Measurements from ENCODE around the gene ZXDC. TPM values are rescaled to one million over a fixed set of nuclear protein-coding genes. Genes with fewer than 3 reads are reported as not detected.

ZXDC gene
- total RNA-seq, 1 experiment from 2014 or later: 33.3 TPM

DNA sequence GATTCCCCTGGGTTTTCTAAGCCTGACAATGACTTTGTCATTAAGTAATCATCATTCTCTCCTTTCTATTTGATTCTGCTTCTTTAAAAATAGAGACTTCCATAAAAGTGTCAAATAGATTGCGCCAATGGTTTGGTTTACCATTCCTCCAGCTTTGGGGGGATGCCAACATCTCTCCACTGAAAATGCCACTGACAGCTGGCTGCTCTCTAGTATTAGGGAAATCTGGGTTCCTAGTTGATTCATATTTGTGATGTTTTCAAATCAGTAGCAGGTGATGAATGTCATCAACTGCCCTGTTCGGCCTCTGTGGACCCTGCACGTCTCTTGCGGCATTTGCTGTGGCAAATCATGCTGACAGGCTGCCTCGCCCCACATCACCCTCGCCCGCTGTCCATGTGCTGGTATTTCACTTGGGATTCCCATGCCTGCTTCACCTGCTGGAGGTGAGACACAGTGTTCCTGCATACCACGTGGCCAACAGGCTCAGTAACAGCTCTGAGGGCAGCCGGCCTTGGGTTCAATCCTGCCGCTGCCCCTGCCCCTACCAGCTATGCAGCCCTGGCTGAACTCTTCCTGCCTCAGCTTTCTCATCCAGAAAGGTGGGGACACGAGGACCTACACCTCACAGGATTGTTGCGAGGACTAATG, 28.1 kb downstream of the ZXDC start:
- no peaks in the 10 kb centered on the region for H3K4me1 ChIP-seq (ENCODE audit: control insufficient read depth, insufficient read depth, low read length)
- POLR2A ChIA-PET: no interaction called here
- no peaks in the 10 kb centered on the region for H3K9me3 ChIP-seq (ENCODE audit: control insufficient read depth, insufficient read depth, low read depth, low read length)
- in situ Hi-C loops (cut with HindIII; ENCODE audit: low pct_unique_long_range_greater_than_20kb, low sequenced_read_pairs): no loop called here
- intact Hi-C loops (cut with micrococcal nuclease; ENCODE audit: unreplicated experiment): no loop called here
- CTCF ChIA-PET: no interaction called here
- DNase-seq (ENCODE audit: low read depth, low spot score) (no peak), ATAC-seq (no peak)
- H3K27me3 ChIP-seq (ENCODE audit: control insufficient read depth, insufficient read depth, low read length): no peaks in the 10 kb centered on the region
- TF ChIP-seq POLR2AphosphoS5 (IDR thresholded peaks at IDR 0.05; ENCODE audit: low read depth, low read length) (no peak), SIN3A (IDR thresholded peaks at IDR 0.05; ENCODE audit: borderline replicate concordance, insufficient read depth, low read depth, low read length) (no peak), TCF7L2 (IDR thresholded peaks at IDR 0.05; ENCODE audit: low read depth, low read length) (no peak)
- TF ChIP-seq, protein P1, sequence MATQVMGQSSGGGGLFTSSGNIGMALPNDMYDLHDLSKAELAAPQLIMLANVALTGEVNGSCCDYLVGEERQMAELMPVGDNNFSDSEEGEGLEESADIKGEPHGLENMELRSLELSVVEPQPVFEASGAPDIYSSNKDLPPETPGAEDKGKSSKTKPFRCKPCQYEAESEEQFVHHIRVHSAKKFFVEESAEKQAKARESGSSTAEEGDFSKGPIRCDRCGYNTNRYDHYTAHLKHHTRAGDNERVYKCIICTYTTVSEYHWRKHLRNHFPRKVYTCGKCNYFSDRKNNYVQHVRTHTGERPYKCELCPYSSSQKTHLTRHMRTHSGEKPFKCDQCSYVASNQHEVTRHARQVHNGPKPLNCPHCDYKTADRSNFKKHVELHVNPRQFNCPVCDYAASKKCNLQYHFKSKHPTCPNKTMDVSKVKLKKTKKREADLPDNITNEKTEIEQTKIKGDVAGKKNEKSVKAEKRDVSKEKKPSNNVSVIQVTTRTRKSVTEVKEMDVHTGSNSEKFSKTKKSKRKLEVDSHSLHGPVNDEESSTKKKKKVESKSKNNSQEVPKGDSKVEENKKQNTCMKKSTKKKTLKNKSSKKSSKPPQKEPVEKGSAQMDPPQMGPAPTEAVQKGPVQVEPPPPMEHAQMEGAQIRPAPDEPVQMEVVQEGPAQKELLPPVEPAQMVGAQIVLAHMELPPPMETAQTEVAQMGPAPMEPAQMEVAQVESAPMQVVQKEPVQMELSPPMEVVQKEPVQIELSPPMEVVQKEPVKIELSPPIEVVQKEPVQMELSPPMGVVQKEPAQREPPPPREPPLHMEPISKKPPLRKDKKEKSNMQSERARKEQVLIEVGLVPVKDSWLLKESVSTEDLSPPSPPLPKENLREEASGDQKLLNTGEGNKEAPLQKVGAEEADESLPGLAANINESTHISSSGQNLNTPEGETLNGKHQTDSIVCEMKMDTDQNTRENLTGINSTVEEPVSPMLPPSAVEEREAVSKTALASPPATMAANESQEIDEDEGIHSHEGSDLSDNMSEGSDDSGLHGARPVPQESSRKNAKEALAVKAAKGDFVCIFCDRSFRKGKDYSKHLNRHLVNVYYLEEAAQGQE (IDR thresholded peaks at IDR 0.05; ENCODE audit: insufficient read depth in 1 of 2, low read depth in 2 of 2, low read length in 1 of 2): no peak
- TF ChIP-seq, protein P2, sequence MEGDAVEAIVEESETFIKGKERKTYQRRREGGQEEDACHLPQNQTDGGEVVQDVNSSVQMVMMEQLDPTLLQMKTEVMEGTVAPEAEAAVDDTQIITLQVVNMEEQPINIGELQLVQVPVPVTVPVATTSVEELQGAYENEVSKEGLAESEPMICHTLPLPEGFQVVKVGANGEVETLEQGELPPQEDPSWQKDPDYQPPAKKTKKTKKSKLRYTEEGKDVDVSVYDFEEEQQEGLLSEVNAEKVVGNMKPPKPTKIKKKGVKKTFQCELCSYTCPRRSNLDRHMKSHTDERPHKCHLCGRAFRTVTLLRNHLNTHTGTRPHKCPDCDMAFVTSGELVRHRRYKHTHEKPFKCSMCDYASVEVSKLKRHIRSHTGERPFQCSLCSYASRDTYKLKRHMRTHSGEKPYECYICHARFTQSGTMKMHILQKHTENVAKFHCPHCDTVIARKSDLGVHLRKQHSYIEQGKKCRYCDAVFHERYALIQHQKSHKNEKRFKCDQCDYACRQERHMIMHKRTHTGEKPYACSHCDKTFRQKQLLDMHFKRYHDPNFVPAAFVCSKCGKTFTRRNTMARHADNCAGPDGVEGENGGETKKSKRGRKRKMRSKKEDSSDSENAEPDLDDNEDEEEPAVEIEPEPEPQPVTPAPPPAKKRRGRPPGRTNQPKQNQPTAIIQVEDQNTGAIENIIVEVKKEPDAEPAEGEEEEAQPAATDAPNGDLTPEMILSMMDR (IDR thresholded peaks at IDR 0.05): no peak
- no TSS peak for BruUV-seq (replicated peaks)
- H3K36me3 ChIP-seq (ENCODE audit: control insufficient read depth, insufficient read depth, low read length): 0 out of 2 replicates have a peak, but pooled peaks cover 2% of the 10 kb centered on the region
- no peak overlapping the region for H3K27ac ChIP-seq (ENCODE audit: low read length)
- H3K4me3 ChIP-seq (ENCODE audit: low read depth in 2 of 2, low read length in 2 of 2): no peak overlapping the region

DNA sequence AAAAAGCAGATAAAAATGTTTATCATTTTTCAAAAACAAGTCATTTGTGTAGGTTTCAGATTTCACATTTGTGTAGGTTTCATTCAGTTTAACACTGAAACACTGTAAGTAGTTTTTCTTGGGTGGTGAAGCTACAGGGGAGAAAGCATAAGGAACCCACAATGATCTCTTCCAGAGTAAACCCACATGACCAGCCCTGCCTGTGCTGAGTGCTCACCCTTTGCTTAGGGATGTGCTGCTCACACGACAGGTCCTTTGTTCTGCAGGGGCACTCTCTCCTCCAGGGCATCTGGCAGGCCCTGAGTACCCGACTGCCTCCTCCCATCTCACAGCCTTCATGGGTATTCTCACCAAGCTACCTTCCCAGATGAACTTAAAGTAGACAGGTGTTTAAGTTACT, 28.9 kb downstream of the ZXDC start:
- Histone ChIP-seq H3K27me3 (ENCODE audit: control insufficient read depth, insufficient read depth, low read length) (no peaks in the 10 kb centered on the region), H3K36me3 (ENCODE audit: control insufficient read depth, insufficient read depth, low read length) (0 out of 2 replicates have a peak, but pooled peaks cover 2% of the 10 kb centered on the region), H3K9me3 (ENCODE audit: control insufficient read depth, insufficient read depth, low read depth, low read length) (no peaks in the 10 kb centered on the region), H3K4me1 (ENCODE audit: control insufficient read depth, insufficient read depth, low read length) (no peaks in the 10 kb centered on the region), H3K27ac (ENCODE audit: low read length) (no peak overlapping the region), H3K4me3 (ENCODE audit: low read depth in 2 of 2, low read length in 2 of 2) (no peak overlapping the region)
- TF ChIP-seq SIN3A (IDR thresholded peaks at IDR 0.05; ENCODE audit: borderline replicate concordance, insufficient read depth, low read depth, low read length) (no peak), POLR2AphosphoS5 (IDR thresholded peaks at IDR 0.05; ENCODE audit: low read depth, low read length) (no peak), TCF7L2 (IDR thresholded peaks at IDR 0.05; ENCODE audit: low read depth, low read length) (no peak)
- TF ChIP-seq, protein P1 (IDR thresholded peaks at IDR 0.05; ENCODE audit: insufficient read depth in 1 of 2, low read depth in 2 of 2, low read length in 1 of 2): no peak
- TF ChIP-seq, protein P2 (IDR thresholded peaks at IDR 0.05): no peak
- intact Hi-C loops (cut with micrococcal nuclease; ENCODE audit: unreplicated experiment) (no loop called here), in situ Hi-C loops (cut with HindIII; ENCODE audit: low pct_unique_long_range_greater_than_20kb, low sequenced_read_pairs) (no loop called here)
- POLR2A ChIA-PET: no interaction called here
- CTCF ChIA-PET: no interaction called here
- DNase-seq (ENCODE audit: low read depth, low spot score) (no peak), ATAC-seq (no peak)
- BruUV-seq (replicated peaks): no TSS peak

Measured in Panc1 (cell line).